Osteoblast (primary cell): Measurements from ENCODE around the gene AP2B1. TPM values are rescaled to one million over a fixed set of nuclear protein-coding genes. Genes with fewer than 3 reads are reported as not detected.

ENCODE experiments used
- DNase-seq: peaks from one replicate; pipeline ENCODE4 v3.0.0; 2011; ENCODE audit warnings: low spot score, mixed read lengths; ENCODE audit not compliant: insufficient read length; ENCODE audit errors: missing footprints
- H2AFZ ChIP-seq: 2 replicates; pipeline ENCODE4 v1.6.0; 2011; ENCODE audit warnings: mild to moderate bottlenecking, low read length
- H3K27ac ChIP-seq: 2 replicates; pipeline ENCODE4 v1.5.1; 2011; ENCODE audit warnings: mild to moderate bottlenecking, low read depth, low read length, moderate library complexity
- H3K27me3 ChIP-seq: 2 replicates; pipeline ENCODE4 v1.6.0; 2012; ENCODE audit warnings: mild to moderate bottlenecking, control low read depth, inconsistent platforms, low read length, moderate library complexity; ENCODE audit not compliant: insufficient read depth
- H3K36me3 ChIP-seq: 2 replicates; pipeline ENCODE4 v1.5.1; 2011; ENCODE audit warnings: mild to moderate bottlenecking, low read length, control low read depth, moderate library complexity; ENCODE audit not compliant: insufficient read depth
- H3K4me1 ChIP-seq: 2 replicates; pipeline ENCODE4 v1.5.1; 2011; ENCODE audit warnings: mild to moderate bottlenecking, low read length, control low read depth, moderate library complexity; ENCODE audit not compliant: insufficient read depth
- H3K4me2 ChIP-seq: 2 replicates; pipeline ENCODE4 v1.6.0; 2011; ENCODE audit warnings: mild to moderate bottlenecking, low read length; ENCODE audit not compliant: insufficient read depth
- H3K4me3 ChIP-seq: fragments of 200-600 bp; sonication (generic); 3 replicates; pipeline ENCODE4 v1.5.1; 2012; ENCODE audit warnings: mild to moderate bottlenecking, low read length, inconsistent platforms; ENCODE audit not compliant: insufficient read depth
- H3K79me2 ChIP-seq: 2 replicates; pipeline ENCODE4 v1.6.0; 2012; ENCODE audit warnings: mild to moderate bottlenecking, low read length, control low read depth, inconsistent platforms; ENCODE audit not compliant: insufficient read depth
- H3K9me3 ChIP-seq: 2 replicates; pipeline ENCODE4 v1.5.1; 2011; ENCODE audit warnings: low read depth, low read length, control low read depth
- H4K20me1 ChIP-seq: 2 replicates; pipeline ENCODE4 v1.6.0; 2012; ENCODE audit warnings: mild to moderate bottlenecking, low read length, control low read depth; ENCODE audit not compliant: insufficient read depth
- CTCF ChIP-seq: IDR thresholded peaks from 2 replicates; pipeline ENCODE4 v1.5.1; 2011; ENCODE audit warnings: mild to moderate bottlenecking, low read depth, low read length, moderate library complexity; ENCODE audit errors: extremely low read depth
- small RNA-seq: library from RNA; depleted of rRNA; stranded (forward); fragments of <200 nt; gene quantifications from one replicate; pipeline ENCODE3, GENCODE V24; 2012
- total RNA-seq: library from RNA; depleted of rRNA; stranded (reverse); fragments of >200 nt; gene quantifications from 2 replicates; pipeline ENCODE4 v1.2.3, GENCODE V29; 2012

Gene AP2B1
- total RNA-seq, 1 donor, result 84.0 TPM

DNA sequence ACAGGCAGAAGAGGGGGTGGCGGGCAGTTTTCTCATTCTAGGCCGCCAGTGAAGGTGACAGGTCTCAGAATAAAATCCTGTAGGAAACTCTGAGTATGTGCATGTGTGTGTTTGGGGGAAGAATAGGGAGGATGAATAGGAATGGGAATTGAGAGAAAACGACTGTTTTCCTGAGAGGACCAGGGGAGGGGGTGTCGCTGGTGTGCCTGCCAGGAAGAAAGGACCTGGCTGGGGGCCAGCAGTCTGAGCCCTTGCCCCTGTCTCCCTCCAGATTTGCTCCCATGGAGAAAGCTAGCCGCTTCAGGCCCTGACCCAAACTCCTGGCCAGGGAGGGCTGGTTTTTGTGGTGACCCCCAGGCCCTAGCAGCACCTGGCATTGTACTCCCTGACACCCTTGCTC, 187.9 kb downstream of the AP2B1 start:
- Histone ChIP-seq H3K9me3 (no peaks in the 10 kb centered on the region), H4K20me1 (no peaks in the 10 kb centered on the region), H3K4me1 (peaks cover 36% of the 10 kb centered on the region), H3K4me3 (no peak overlapping the region), H3K79me2 (no peaks in the 10 kb centered on the region), H3K36me3 (no peaks in the 10 kb centered on the region), H3K27ac (no peak overlapping the region), H3K27me3 (peaks cover 15% of the 10 kb centered on the region), H3K4me2 (no peak overlapping the region), H2AFZ (no peak overlapping the region)
- TF ChIP-seq CTCF, result no peak
- DNase-seq, result peak; percentile 80

GRCh38 chr17:35775583-35775982, 188.5 kb downstream of the AP2B1 start:
- Histone ChIP-seq H3K36me3 (no peaks in the 10 kb centered on the region), H3K4me1 (peaks cover 36% of the 10 kb centered on the region), H3K4me2 (no peak overlapping the region), H3K4me3 (no peak overlapping the region), H3K9me3 (no peaks in the 10 kb centered on the region), H3K27ac (no peak overlapping the region), H3K27me3 (peaks cover 15% of the 10 kb centered on the region), H3K79me2 (no peaks in the 10 kb centered on the region), H4K20me1 (no peaks in the 10 kb centered on the region), H2AFZ (no peak overlapping the region)
- DNase-seq, result no peak
- TF ChIP-seq CTCF, result no peak

Small RNA genes lying within 50 kb of the gene (small RNA-seq; reads per million reads assigned to genes)
- gene AC004134.1, result not detected
- gene AC015911.1, result not detected
- gene SNORD7, result 18.6 reads per million, percentile 94 among the genes with 10 or more reads in this experiment

Other genes starting within 250 kb of the AP2B1 start
- gene SLFN11, start 213.7 kb upstream of the AP2B1 start, total RNA-seq, result 52.8 and 62.2 TPM in 2 replicates
- gene SLFN12, start 154.8 kb upstream of the AP2B1 start, total RNA-seq, result 19.9 and 25.6 TPM in 2 replicates
- gene SLFN13, start 138.6 kb upstream of the AP2B1 start, total RNA-seq, result 2.1 and 2.5 TPM in 2 replicates
- gene SLFN12L, start 49.6 kb upstream of the AP2B1 start, total RNA-seq, result 0.36 and 0.88 TPM in 2 replicates
- under 0.01 TPM in 2 replicates for gene SLFN14, start 26.5 kb upstream of the AP2B1 start, total RNA-seq
- gene PEX12, start 8.8 kb upstream of the AP2B1 start, total RNA-seq, result 8.0 and 8.8 TPM in 2 replicates
- gene RASL10B, start 144.3 kb downstream of the AP2B1 start, total RNA-seq, result 2.7 and 4.0 TPM in 2 replicates
- gene GAS2L2, start 165.9 kb downstream of the AP2B1 start, total RNA-seq, result not detected in 2 replicates
- not detected in 2 replicates for gene C17orf50, start 173.6 kb downstream of the AP2B1 start, total RNA-seq
- 1.2 and 1.8 TPM in 2 replicates for gene MMP28, start 208.3 kb downstream of the AP2B1 start, total RNA-seq
- gene TAF15, start 222.2 kb downstream of the AP2B1 start, total RNA-seq, result 53.3 and 55.0 TPM in 2 replicates